Dedifferentiated amniotic fluid mesenchymal stem cell (primary cell): ENCODE results near the gene SLC26A1.
A peak's percentile ranks its signal among the peaks of the same experiment; 100 is the strongest.

Experiments used
- DNase-seq: peaks from one replicate; pipeline ENCODE4 v3.0.0-alpha.2; 2016; ENCODE audit errors: extremely low spot score

SLC26A1 gene, protein sequence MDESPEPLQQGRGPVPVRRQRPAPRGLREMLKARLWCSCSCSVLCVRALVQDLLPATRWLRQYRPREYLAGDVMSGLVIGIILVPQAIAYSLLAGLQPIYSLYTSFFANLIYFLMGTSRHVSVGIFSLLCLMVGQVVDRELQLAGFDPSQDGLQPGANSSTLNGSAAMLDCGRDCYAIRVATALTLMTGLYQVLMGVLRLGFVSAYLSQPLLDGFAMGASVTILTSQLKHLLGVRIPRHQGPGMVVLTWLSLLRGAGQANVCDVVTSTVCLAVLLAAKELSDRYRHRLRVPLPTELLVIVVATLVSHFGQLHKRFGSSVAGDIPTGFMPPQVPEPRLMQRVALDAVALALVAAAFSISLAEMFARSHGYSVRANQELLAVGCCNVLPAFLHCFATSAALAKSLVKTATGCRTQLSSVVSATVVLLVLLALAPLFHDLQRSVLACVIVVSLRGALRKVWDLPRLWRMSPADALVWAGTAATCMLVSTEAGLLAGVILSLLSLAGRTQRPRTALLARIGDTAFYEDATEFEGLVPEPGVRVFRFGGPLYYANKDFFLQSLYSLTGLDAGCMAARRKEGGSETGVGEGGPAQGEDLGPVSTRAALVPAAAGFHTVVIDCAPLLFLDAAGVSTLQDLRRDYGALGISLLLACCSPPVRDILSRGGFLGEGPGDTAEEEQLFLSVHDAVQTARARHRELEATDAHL

DNA sequence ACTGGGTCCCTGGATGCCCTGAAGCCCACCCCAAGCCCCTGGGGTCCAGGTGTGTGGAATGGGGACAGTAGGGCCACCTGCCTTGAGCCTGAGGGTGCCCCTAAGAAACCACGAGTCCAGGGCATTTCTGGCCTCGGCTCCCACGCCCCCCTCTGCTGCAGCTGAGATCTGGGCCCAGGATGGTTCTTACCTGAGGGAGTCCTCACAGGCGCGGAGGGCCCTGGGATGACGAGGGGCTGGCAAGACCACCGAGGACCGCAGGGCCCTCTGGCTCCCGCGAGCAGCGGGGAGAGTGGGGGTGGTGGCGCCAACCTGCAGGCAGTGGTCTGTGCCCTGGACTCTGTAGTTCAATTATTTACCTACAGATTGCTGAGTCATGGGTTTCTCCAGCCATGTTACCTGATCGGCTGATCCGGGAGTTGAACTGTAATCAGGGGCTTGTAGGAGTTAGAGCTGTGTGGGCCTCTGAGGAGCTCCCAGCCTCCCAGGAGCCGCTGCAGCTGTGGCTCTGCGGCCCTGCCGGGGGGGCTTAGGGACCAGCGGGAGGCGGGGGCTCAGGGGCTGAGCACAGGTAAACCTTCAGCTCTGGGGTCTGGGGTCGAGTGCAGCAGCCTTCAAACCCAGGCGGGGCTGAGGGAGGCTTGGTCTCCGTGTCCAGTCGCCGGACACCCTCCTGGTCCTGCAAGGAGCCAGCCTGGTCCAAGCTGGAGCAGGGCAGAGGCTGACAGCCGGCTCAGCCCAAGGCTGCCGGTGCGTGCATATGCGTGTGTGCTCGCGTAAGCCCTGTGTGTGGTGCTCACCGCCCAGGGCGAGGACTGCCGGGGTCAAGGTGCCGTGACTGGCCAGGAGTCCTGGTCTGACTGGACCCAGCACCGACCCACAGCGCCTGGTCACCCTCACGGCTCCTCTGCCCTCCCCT lies at the start of gene SLC26A1:
SLC26A1 (minus strand) TSS at position 294 of the 919 bp plus-strand sequence. CDS start 1,701 bp downstream, outside the sequence.
- no peak for DNase-seq

DNA sequence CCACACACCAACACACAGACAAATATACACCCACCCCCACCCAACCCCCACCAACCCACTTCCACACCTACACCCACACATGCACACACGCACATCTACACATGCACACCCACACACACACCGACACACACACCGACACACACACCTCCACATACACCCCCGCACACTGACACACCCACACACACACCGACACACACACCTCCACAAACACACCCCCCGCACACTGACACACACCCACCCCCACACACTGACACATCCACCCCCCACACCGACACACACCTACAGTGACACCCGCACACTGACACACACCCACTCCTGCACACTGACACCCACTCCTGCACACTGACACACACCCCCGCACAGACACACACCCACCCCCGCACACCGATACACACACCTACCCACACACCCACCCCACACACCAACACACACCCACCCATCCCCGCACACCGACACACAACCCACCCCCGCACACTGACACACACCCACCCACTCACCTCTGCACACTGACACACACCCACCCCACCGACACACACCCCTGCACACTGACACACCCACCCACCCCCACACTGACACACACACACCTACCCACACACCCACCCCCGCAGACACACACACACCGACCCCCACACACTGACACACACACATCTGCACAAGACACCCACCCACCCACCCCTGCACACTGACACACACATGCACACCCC lies 49.3 kb upstream of the SLC26A1 start:
- no peak for DNase-seq

DNA sequence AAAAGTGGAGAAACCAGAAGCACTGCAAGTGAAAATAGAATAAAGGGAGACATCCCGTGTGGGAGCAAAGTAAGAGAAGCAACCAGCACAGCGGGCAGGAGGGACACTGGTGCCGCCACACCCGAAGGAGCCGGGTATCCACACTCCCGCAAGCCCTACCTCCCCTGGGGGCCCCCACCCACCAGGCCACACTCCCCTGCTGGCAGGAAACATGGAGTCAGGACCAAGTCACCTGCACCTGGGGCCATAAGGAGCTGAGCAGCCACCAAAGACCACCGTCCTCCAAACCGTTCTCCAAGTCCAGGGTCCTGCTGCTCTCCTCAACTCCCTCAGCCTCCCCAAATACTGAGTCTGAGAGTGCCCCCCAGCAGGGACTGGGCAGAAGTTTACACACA lies 48.7 kb upstream of the SLC26A1 start:
- DNase-seq: no peak

DNA sequence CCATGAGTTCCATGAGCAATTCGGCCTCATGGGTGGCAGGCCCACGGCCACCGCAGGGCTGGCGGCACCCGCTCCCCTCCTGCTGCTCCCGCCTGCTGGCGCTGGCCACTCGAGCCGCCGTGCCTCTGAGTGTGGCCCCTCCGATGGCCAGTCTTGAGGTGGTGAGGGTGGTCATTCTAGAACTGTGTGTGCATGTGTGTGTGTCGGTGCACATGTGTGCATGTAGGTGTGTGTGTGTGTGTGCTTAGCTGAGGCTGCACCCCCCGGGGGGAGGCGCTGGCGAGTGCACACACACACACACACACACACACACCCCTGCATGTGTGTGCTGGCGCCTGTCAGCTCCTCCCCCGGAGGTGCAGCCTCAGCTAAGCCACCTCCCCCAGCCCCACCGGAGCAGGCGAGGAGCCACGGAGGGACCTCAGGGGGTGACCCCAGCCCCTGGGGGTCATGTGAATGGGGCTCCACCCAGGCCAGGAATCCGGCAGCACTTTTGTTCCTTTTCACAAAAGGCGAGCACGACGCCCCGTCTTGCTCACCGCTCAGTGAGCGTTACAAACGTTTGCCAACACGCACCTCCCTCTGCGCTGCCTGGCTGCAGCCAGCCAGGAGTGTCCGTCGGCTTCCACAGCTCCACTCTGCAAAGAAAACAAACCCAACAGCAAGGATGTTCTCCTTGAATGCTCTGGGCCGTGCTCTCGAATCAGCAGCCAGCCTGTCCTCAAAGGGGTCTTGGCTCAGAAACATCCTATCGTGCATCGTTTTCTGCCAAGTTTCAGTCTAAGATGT lies 48.1 kb upstream of the SLC26A1 start:
- no peak for DNase-seq

DNA sequence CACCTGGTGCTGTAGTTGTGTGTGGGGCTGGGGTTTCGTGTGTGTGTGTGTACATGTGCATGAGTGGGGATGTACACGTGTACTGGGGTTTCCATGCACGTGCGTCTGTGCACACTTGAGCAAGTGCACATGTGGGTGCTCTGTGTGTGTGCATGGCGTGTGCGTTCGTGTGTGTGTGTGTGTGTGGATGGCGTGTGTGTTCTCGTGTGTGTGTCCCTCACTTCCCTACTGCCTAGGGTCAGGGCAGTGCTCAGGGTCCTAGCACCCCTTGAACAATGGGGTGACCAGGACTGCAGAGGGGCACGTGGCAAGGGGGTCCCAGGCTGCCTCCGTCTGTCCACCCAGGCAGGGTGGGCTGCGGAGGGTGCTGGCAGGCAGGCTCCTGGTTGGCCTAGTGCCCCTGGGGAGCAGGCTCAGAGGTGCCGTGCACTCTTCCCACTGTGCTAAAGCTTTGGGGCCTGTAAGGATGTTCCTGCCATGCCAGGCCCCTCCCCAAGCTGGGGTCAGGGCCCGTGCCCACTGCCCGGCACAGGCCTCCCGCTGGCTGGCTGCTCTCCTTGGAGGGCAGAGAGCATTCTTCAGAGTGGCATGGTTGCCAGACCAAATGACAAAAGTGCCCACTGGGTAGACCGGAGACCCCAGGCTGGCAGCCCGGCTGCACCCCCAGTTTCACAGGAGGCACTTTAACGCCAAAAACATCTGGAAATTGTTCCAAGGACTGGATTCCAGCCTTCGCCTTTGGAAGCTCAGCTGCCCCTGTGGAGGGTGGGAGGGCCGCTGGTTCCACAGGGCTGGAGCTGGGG lies 47.3 kb upstream of the SLC26A1 start:
- DNase-seq: no peak

DNA sequence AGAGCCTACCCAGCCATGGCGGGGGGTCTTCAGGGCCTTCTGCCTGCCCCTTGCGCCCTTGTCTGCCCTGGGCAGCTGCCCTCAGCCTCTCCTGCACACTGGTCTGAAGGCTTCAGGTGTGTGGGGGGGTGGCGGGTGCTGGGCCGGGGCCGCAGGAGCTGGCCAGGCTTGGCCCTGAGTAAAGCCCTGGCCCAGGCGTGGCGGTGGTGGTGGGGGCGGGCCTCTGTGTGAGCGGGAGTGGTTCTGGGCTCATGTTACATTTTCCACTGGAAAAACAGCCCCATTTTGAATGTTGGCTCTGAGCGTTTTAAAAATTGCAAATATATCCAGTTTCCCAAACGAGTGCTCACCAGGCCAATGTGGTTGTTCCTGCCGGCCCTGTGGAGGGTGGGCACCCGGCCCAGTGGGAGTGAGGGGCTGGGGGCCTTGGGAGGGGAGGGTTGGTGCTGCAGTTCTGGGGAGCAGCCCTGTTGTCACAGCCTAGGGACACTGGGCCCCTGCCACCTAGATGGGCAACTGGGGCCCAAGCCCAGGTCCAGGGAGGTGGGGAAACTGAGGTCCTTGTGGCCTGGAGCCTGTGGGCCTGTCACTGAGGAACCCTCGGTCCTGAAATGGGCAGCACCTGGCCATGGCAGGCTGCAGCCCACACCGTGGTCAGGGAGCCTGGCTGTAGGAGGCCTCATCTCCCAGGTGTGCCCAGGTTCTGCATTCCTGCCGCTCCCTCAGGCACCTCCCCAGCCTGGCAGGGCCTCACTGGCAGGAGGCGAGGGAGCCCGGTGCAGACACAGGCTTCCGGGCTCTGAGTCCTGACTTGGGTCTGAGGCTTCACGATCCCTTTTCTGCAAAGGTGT lies 46.5 kb upstream of the SLC26A1 start:
- DNase-seq: peak; percentile 45

DNA sequence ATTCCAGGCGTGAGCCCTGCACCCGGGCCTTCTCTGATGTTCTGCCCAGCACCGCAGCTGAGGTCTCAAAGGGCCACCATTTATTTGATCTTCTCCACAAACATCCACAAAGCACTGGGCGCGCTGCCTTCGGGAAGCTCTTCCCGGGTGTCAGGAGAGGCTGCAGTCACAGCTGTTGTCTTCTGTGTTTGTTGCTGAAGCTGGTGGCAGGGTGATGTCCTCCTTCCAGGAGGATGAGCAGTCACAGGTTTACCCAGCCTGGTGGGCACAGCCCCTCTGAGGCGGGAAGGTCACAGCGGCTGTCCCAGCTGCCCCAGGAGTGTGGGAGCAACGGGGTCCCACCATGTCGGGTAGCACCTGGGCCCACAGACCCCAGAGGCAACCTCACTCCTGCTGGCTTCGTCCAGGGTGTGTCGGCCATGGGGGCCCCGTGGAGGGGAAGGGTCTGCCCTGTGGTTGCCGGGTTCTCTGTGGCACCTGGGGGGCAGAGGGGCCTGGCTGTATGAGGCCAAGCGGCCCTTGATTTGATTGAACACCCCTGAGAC lies 45.8 kb upstream of the SLC26A1 start:
- DNase-seq: no peak

DNA sequence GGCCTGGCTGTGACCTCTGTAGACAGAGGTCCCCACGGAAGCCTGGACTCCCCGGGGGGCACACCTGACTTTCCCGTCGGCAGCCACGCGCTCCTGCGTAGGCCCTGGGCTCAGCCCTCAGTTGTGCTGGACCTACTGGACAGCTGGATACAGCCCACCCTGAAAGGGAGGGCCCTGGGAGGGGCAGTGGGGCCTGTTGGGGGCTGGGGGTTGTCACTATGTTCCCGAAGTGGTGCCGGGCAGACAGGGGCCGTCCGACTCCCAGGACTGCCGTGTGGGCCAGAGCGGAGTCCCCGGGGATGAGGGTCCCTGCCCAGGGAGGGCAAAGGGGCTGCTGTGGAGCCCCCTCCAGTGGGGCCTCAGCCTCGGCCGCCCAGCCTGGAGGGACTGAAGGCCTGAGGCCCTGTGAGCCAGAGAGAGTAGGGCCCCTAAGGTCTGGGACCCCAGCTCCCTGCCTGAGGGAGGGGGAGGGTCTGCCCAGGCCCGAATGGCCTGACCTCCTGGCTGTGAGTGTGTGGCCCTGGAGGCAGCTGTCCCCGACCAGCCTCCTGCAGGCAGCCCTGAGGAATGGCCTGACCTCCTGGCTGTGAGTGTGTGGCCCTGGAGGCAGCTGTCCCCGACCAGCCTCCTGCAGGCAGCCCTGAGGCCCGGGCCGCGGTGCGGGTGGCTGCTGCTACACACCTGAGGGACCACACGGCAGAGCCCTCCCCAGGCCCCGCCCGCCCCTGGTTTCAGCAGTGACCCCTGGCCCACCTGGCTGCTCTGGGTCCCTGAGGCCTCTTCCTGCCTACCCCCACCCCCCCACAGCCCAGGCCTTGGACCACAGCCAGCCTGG lies 44.0 kb upstream of the SLC26A1 start:
- DNase-seq: no peak

DNA sequence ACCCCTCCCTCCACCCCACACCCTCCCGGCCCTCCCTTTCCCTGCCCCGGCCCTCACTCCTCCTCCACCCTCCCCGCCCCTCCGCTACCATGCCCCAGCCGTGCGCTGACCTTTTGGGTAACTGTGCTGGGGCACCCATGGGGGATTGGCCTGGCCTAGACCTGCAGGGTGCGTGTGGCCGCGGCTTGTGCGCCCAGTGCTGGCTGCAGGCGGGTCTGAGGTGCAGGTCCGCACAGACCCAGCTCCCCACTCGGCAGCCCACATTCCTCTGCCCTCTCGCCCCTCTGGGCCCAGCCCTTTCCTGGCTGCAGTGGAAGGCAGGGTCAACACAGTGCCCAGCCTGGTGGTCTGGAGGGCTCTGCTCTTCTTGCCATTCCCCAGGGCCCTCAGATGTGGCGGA lies 42.9 kb upstream of the SLC26A1 start:
- no peak for DNase-seq

DNA sequence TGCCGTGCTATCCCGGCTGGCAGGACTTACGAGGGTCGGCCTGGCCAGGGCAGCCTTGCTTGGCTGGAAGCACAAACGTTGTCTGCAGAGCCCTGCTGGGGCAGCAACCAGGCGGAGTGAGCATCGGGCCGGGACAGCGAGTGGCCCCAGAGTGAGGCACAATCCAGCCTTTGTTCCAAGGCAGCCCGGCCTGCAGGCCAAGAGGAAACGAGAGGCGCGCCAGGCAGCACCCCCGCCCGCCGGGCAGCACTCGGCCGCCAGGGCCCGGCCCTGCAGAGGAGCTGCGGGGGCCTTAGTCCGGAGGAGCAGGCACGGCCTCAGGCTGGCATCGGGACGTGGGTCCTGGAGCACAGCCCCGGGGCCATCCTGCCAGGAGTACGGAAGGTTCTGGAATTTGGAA lies 42.3 kb upstream of the SLC26A1 start:
- DNase-seq: no peak

DNA sequence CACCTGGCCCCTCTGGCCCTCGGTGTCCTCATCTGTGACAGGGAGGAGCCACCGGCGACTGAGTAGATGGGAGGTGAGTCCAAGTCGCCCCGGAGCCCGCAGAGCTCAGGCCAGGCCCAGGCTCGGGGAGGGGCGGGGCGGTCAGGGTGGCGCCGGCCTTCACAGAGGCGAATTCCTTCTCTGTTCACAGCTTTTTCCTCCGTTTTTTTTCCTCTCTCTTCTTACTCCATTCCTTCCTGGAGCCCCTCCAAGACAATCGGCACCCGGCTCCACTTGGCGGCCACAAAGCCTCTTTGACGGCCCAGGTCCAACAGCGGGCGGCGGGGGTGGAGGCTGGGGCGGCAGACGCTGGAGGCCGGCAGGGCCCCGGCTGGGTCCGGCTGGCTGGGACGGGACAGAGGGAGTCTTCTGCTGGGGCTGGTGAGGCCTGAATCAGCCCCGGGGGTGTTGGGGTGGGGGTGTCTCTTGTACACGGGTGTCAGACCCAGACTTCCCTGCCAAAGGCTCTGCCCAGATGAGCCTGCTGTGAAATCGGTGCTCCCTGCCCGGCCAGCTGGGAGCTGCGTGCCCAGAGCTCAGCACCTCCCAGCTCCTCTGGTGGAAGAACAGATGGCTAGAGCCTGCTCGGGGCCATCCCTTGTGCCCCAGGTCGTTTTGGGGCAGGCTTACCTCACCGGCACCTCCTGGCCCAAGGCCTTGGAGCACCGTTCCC lies 40.8 kb upstream of the SLC26A1 start:
- DNase-seq: no peak

DNA sequence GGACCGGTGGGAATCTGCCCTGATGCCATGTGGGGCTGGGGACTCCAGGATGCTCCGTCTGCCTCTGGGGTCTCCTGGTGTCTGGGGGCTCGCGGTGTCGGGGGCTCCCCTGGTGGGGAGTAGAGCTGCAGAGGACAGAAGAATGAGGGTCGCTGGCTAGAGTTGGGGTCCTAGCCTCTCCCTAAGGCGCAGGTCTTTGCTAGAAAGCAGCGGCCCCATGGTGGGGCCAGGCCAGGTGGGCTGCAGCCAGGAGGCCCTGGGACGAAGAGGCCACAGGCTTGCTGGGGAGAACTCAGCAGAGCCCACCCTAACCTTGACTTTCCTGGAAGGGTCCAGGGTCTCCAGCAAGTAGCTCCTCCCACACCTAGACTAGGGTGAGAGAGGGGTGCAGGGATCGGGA lies 39.7 kb upstream of the SLC26A1 start:
- no peak for DNase-seq

DNA sequence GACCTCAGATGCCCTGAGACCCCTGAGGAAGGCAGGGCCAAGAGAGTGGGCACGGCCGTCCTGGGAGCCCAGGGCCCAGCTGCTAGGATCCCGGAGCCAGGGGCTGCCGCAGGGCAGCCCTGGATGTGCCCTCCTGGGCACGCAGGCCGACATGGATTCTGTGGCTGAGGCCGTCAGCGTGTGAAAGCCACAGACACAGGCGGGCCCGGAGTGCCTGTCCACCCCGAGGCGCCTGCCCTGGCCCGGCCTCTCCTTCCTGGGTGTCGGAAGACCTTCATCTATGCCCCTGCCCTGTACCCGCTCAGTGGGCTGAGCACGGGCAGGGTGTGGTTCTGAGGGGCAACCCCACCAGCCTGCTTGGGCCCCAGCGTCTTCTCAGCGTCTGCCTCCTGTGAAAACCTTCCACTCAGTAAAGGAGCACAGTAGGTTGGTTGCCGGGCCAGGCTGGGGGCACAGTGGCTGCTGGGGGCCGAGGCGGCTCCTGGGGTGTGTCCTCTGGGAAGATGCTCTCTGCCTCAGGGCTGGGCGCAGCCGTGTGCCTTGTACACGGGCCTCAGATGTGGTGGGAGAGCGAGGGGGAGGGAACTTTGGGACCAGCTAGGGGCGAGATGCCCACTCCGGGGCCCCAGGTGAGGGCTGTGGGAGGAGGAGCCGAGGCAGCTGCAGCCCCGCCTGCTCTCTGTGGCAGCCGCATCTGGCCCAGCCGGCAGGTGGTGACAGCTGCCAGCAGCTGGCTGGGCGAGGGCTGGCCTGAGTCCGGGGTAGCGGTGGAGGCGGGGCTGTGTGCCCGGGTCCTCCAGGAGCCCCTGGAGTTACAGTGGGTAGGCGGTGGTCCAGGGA lies 39.0 kb upstream of the SLC26A1 start:
- no peak for DNase-seq

DNA sequence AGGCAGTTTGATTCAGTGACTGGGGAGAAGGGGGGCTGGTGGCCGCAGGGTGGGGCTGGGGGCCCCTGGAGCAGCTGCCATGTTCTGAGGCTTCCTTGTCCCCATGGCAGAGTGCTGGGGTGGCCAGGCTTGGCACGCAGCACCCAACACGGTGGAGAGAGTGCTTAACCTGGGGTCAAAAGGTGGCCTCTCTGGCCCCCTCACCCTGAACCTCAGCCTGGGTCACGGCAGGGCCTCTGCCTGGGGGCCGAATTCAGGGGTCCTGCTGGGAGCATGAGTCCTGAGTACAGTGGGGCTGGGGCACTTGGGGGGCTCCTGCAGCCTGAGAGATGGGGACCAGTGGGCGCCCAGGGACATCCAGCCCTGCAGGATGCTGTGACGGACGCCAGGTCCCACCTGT lies 38.1 kb upstream of the SLC26A1 start:
- no peak for DNase-seq

DNA sequence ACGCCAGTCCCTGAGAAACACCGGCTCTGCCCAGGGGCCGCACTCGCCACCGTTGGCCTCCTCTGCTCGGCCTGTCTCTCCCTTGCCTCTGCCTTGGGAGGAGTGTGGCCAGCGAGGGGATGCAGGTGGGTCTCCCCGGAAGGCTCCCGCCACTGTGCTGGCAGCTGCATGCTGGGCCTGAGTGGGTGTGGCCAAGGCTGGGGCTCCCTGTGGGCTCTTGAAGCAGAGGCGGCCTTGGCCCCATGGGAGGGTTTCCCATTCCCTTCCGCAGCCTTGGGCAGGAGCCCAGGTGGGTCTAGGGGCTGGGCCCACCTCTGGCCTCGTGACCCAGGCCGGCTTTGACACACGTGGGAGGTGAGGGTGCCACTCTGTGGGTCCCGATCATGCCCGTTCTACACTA lies 37.4 kb upstream of the SLC26A1 start:
- no peak for DNase-seq

DNA sequence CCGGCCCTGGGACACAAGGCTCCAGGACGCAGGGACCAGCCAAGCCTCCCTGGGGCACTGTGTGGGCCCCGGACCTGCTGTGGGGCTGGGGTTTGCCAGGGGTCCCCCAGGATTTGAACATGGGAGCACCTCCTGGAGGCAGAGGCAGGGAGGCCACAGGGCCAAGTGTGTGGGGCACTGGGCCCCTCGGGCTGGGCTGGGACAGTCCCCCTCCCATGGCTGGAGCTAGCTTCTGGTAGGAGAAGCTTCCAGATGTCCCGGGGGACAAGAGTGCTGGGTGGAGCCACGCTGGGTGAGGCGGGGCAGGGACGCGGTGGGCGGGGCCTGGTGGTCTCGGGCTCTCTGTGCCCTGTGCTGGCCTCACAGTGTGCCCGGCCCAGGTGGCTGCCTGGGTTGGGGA lies 36.8 kb upstream of the SLC26A1 start:
- DNase-seq: no peak
